DMS53 treated with DMSO at 0.1 percent for 48 hours (cell line): ENCODE data around the gene CRMP1.

Experiments used
- DNase-seq: peaks from one replicate; lab custom pipeline; 2025; ENCODE audit not compliant: unreplicated experiment; lab: John Stamatoyannopoulos, UW

Gene CRMP1

DNA sequence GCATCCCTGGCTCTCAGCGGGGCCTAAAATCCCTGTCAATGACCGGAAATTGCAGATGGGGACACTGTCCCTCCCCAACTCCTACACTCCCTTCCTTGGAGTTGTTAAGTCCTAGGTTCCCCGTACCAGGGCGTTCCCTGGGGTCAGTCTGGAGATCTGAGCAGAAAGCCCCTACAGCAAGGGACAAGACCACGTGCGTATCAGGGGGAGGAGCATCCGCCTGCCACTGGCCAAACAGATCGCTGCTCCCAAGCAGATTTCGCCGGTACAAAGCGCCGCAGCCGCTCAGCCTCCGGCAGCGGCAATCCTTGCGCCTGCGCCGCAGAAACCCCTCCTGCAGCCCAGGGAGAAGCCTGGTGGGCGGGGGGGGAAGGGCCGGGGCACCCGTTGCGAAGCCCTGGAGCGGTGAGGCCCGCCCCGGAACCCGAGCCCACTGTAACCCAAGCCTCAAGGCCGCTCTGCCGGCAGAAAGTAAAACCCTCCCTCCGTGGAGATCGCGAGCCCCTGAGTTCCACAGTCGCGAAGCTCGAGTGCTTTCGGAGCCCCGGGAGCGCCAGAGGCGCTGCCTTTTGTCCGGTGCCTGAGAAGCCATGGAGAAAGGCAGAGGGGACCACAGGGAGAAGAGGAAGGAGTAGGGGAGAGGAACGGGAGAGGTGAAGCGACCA, 2.7 kb downstream of the CRMP1 start:
- peak; percentile 94 for DNase-seq

GRCh38 chr4:5889002-5889696, 3.7 kb downstream of the CRMP1 start:
- no peak for DNase-seq

- DNase-seq: peak; percentile 50
These were observed 4.5 kb downstream of the CRMP1 start for GRCh38 chr4:5888222-5889001.

DNA sequence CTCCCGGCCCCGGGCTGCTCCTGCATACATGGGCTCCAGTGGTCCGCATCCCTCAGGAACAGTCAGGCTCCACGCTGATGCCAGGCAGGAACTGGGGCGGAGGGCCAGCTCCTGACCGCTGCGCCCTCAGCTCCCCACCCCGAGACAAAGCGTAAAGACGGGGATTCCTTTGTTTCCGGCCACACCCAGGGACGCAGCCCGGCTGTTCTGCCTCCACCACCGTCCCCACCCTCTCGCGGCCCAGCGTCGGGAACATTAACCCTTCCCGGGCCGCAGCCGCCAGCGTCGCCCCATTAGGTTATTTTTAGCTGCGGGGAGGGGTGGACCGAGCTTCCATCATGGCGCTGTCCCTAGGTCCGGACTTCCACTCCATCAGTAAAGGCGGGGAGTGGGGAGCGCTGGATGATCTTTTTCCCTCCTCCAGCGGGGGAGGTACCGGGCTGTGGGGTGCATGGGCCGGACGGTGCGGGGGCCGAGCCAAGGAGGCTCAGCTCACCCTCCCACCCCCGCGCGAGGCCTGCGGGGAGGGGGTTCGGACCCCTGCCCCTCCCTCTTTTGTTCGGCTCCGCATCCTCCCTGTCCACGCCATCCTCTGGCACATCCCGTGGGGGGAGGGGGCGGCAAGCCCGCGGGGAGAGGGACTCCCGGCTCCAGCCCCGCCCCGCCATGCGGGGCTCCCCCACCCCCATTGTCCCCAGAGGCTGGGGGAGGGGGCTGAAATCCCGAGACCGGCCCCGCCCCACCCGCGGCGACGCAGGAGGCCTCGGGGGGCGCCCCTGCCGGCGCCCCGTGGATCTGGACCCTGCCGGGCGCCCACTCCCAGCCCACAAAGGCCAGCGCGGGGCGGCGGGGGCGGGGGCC, 5.3 kb downstream of the CRMP1 start:
- DNase-seq: no peak

- DNase-seq: peak; percentile 71
These were observed 5.9 kb downstream of the CRMP1 start for GRCh38 chr4:5887011-5887360.

DNA sequence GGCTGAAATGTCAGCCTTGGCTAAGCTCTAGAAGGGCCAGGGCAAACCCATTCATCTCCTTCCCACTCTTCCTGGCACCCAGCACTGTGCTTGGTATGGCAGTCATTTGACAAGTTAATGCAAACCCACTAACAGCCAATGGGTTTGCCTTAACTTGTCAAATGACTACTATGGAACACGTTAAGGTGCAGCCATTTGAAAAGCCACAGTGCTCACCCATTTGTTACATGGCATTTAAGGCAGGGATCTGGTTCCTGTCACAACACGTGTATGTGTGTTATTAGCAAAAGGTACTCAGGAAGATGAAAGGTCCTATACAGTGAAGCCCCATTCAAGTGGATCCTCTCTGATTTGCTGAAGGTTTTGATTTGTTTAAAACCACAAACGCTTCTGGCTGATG, 7.2 kb downstream of the CRMP1 start:
- DNase-seq: no peak

DNA sequence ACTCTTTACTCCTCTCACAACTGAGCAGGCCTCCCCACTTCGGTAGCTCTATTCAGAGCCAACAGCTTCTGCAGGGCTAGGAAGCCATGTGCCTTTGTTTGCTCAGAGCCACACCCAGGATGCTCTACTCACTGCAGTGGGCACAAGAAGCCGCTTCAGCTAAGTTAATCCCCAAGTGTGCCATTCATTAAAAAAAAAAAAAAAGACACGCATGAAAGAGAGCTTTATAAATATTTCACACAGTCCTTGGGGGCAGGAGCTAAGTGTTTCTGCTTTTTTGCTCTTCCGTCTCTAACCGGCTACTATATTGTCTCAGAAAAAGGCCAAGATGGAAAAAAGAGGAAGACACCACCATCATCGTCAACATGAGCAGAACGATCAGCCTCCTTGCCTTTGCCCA, 8.1 kb downstream of the CRMP1 start:
- DNase-seq: no peak

DNA sequence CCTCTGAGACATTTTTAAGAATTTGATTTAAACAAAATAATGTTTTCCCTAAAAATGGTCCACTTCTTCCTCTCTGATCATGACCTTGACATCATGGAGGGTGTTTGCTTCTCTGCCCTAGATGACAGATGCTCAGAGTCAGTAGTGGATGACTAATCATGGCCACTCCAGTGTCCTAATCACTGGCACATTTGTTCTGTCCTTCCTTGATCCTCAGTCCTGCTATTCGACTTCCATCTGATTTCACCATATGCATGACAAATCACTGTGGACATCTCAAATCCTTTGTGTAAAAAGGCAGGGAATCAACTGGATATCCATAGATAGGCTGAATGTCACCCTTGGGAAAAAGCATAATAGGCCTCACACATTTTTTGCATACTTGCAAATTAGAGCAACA, 9.0 kb downstream of the CRMP1 start:
- DNase-seq: peak; percentile 77

DNA sequence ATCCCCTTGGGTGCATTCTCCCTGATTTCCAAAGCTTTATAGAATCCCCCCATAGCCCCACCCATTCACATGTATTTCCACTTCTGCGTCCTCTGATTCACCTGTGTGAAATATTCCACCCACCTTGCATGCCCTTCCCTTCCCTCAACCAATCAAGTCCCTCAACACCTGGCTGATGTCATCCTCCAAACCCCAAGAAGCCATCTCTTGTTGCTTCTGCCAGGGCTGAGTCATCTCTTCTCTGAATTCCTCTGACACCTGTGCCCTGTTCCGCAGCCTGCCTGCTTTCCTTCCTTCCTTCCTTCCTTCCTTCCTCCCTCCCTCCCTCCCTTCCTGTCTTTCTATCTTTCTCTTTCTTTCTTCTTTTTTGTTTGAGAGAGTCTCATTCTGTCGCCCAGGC, 9.9 kb downstream of the CRMP1 start:
- DNase-seq: no peak

- no peak for DNase-seq
These were observed 11.5 kb downstream of the CRMP1 start for GRCh38 chr4:5881340-5881739.

DNA sequence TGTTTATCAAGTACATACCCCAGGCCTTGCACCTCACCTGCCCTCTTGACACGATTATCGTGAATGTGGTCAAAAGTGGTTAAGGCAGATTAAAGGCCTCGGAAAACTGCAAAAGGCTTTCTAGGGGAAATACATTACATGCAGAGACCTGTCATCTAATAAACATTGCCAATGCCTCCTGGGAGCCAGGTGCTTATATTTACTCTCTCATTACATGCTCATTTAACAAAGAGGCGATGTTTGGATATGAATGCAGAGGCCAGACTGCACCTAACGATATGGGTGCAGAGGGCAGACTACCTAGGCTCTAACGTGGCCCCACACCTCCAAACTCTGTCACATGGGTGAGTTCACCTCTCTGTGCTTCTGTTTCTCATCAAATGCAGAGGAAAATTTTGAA, 14.5 kb downstream of the CRMP1 start:
- DNase-seq: peak; percentile 22

DNA sequence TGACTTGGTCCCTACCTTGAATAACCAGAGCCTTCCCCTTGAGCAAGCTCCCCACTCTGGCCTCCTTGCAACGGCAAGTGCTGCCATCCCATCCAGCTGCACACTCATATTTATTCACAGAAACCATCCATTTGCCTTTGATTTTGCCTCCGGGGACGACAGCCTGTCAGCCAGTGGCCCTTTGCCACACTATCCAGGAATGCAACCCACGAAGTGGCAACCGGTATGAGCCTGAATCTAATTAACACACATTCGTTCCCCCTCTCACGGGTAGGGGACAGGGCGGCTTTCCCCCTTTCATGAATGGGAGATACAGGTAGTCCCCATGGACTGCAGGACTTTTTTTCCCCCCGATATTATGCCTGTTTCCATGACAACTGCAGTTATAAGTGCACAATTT, 15.5 kb downstream of the CRMP1 start:
- DNase-seq: no peak

GRCh38 chr4:5874811-5875449, 18.0 kb downstream of the CRMP1 start:
- no peak for DNase-seq

DNA sequence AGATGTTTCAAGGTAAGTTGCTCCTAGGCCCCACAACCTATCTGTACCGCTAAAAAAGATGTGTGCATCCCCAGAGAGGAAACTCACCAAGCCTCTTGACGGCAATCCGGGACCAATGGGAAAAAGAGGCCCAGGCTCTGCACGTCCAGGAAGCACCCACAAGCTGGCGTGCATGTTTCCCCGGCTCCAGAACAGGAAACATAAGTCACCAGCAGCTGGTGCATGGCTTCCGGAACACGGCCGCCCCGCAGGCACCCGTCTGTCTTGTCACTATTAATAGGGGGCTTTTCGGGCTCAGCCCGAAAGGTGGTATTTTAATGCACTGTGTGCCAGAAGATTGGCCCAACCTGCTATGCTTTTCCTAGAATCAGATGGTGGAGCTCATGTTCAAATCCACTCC, 22.2 kb downstream of the CRMP1 start:
- no peak for DNase-seq

DNA sequence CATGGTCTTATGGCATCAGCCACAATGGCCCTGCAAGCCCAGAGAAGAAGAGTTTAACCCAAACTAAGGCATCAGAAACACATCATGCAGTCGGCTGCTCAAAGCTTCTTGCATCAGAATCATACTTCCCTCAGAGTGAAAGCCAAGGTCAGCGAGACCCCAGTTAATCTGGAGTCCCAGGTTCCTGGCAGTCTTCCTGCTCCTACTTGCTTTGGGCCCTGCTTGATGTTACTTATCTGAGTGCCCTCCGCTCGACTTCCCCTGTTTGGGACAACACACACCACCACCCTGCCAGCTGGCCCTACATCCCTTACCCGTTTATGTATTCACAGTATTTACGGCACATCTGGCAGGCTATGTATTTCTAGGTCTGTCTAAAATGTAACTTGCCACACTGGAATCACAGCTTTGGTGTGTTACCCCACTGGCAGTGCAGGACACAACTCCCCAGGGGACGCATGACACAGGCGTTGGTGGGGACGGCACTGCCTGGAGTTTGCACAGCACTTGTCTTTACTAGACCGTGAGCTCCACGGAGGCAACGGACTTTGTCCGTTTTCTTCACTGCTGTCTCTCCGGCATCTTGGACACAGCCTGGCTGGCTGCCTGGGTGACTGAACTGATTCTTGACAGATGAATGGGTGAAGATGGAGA, 22.8 kb downstream of the CRMP1 start:
- DNase-seq: no peak

DNA sequence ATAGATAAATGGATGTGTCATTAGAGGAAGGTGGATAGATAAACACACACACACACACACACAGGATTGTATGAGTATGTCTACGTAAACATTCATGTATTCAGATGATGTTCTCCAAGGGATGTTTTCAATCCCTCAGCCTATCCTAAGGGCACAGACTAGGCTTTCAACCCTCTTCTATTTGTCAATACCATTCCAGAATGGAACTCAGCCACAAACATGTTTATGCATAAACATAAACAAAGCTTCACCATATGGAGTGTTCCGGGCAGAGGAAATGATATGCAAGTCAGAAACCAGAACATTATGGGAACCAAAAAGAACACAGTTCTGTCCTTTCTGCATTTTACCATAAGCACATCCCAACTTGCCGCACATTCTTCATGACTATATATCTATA, 25.0 kb downstream of the CRMP1 start:
- DNase-seq: peak; percentile 20

DNA sequence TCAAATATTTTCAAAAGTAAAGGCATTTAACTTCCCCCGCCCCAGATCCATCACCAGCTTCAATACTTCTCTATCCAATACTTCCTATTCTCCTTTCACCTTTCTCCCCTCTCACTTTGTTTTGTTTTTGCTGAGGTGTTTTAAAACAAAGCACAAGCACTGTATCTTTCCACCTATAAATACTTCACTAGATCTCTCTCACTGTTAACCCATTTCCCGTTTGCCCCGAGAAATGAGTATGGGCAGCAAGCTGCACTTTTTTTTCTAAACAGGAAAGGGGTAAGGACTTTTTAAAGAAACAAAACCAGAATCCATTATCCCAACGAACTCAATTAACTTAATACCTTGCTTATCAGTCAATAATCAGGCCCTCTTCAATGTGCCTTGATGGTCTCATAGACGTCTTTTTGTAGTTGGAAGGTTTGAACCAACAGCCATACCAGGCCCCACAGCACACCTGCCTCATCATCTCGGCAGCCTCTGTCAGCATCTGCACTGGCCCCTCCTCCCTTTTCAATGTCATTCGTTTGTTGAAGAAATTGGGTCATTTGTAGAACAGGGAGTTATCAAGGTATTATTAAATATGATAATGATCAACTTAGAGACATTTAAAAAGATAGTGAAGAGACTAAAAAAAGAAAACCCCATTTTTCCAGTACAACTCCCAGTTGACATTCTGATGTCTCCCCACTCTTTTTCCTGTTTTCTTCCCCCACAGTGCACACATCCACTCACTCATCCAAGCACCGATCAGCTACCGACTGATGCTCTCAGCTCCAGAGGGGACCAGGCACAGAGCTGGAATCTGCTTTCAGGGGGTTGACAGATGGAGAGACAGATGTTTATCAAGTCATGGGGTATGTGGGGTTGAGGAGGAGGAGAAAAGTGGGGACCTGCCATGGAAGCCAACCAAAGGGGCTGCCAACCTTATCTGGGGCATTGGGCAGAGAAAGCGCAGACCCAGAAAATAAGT, 25.8 kb downstream of the CRMP1 start:
- no peak for DNase-seq

- DNase-seq: no peak
These were observed 26.8 kb downstream of the CRMP1 start for GRCh38 chr4:5865896-5866599.
